ENCODE results near the gene OMA1.

DNA sequence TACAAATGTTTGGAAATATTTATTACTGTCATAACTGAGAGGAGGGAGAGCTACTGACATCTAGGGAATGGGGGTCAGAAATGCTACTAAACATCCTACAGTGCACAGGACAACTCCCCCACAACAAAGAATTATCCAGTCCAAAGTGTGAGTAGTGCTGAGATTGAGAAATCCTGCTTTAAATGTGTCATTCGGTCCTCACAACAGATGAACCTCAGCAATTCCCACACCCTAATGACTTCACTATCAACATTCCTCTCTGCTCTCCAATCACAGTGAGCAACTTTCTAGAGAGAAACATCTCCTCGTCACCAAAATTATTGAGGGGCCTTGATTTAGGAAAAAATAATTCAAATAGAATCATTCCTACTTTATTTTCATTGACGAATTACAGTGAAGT, 18.0 kb downstream of the OMA1 start:
- TF ChIP-seq RAD21 (conservative IDR thresholded peaks at IDR 0.05), result no peak
- TF ChIP-seq EZH2 (IDR thresholded peaks at IDR 0.05; ENCODE audit: borderline replicate concordance, insufficient read depth, low read length, poor library complexity, severe bottlenecking), result no peak
- TF ChIP-seq TAF1 (IDR thresholded peaks at IDR 0.05; ENCODE audit: low read depth), result no peak
- TF ChIP-seq CTCF (IDR thresholded peaks at IDR 0.05; ENCODE audit: poor library complexity, severe bottlenecking), result no peak
- no peak for TF ChIP-seq EP300 (conservative IDR thresholded peaks at IDR 0.05; ENCODE audit: poor library complexity, severe bottlenecking)
- TF ChIP-seq, protein P1, sequence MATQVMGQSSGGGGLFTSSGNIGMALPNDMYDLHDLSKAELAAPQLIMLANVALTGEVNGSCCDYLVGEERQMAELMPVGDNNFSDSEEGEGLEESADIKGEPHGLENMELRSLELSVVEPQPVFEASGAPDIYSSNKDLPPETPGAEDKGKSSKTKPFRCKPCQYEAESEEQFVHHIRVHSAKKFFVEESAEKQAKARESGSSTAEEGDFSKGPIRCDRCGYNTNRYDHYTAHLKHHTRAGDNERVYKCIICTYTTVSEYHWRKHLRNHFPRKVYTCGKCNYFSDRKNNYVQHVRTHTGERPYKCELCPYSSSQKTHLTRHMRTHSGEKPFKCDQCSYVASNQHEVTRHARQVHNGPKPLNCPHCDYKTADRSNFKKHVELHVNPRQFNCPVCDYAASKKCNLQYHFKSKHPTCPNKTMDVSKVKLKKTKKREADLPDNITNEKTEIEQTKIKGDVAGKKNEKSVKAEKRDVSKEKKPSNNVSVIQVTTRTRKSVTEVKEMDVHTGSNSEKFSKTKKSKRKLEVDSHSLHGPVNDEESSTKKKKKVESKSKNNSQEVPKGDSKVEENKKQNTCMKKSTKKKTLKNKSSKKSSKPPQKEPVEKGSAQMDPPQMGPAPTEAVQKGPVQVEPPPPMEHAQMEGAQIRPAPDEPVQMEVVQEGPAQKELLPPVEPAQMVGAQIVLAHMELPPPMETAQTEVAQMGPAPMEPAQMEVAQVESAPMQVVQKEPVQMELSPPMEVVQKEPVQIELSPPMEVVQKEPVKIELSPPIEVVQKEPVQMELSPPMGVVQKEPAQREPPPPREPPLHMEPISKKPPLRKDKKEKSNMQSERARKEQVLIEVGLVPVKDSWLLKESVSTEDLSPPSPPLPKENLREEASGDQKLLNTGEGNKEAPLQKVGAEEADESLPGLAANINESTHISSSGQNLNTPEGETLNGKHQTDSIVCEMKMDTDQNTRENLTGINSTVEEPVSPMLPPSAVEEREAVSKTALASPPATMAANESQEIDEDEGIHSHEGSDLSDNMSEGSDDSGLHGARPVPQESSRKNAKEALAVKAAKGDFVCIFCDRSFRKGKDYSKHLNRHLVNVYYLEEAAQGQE (IDR thresholded peaks at IDR 0.05; ENCODE audit: borderline replicate concordance), result no peak
- TF ChIP-seq POLR2AphosphoS5 (IDR thresholded peaks at IDR 0.05), result no peak

Data from neural cell (in vitro differentiated cells).